ENCODE measurements around the gene WASHC2A.
"Not testable (repeated sequence)": the region's sequence is repeated elsewhere in the genome, so short reads cannot be mapped to it uniquely, and the experiment has no call there.

The WASHC2A gene, protein sequence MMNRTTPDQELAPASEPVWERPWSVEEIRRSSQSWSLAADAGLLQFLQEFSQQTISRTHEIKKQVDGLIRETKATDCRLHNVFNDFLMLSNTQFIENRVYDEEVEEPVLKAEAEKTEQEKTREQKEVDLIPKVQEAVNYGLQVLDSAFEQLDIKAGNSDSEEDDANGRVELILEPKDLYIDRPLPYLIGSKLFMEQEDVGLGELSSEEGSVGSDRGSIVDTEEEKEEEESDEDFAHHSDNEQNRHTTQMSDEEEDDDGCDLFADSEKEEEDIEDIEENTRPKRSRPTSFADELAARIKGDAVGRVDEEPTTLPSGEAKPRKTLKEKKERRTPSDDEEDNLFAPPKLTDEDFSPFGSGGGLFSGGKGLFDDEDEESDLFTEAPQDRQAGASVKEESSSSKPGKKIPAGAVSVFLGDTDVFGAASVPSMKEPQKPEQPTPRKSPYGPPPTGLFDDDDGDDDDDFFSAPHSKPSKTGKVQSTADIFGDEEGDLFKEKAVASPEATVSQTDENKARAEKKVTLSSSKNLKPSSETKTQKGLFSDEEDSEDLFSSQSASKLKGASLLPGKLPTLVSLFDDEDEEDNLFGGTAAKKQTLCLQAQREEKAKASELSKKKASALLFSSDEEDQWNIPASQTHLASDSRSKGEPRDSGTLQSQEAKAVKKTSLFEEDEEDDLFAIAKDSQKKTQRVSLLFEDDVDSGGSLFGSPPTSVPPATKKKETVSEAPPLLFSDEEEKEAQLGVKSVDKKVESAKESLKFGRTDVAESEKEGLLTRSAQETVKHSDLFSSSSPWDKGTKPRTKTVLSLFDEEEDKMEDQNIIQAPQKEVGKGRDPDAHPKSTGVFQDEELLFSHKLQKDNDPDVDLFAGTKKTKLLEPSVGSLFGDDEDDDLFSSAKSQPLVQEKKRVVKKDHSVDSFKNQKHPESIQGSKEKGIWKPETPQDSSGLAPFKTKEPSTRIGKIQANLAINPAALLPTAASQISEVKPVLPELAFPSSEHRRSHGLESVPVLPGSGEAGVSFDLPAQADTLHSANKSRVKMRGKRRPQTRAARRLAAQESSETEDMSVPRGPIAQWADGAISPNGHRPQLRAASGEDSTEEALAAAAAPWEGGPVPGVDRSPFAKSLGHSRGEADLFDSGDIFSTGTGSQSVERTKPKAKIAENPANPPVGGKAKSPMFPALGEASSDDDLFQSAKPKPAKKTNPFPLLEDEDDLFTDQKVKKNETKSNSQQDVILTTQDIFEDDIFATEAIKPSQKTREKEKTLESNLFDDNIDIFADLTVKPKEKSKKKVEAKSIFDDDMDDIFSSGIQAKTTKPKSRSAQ (N-terminal part only)

GRCh38 chr10:50067546-50068351, at the start of gene WASHC2A:
Gene WASHC2A (plus strand): TSS chr10:50067954. CDS start chr10:50068006, 52 bp downstream.
- peak; percentile 59 for DNase-seq

DNA sequence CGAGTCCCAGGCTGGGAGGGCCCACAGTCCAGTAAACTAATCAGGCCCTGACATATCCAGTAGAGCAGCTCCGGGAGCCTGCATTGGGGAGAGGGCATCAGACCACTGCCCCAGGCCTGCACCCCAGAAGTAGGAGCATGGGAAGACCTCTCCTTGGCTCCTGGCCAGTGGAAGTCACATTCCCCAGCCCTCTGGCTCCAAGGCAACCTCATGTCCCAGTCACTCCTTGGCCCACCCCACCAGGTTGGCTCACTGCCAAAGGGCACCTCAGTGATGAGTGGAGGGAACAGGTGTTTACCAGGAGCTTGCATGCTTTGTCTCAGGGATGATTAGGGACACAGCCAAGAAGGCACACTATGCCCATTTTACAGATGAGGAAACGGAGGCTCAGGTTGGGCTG, 48.5 kb upstream of the WASHC2A start:
- not testable (repeated sequence) for DNase-seq

GRCh38 chr10:50020451-50021024, 47.2 kb upstream of the WASHC2A start:
- DNase-seq, result not testable (repeated sequence)

- DNase-seq, result no peak
Observed at GRCh38 chr10:50021646-50022045, 46.1 kb upstream of the WASHC2A start.

GRCh38 chr10:50024716-50025383, 42.9 kb upstream of the WASHC2A start:
- DNase-seq, result not testable (repeated sequence)

DNA sequence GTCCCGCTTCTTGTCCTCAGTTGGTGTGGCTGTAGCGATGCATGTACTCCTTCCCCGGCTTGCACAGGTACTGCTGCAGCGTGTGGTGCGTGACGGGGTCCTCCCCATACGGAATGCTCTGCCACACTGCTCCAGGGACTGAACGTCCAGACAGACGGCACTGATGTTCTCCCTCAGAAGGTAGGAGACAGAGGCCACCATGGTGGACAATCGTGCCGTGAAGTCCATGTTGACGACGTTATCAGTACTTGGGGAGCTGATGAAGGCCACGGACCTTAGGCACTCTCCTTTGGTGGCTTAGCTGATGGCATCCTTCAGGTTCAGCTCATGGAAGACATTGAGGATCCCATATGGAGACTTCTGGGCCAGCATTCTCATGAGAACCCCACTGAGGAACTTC, 42.1 kb upstream of the WASHC2A start:
- no peak for DNase-seq

DNA sequence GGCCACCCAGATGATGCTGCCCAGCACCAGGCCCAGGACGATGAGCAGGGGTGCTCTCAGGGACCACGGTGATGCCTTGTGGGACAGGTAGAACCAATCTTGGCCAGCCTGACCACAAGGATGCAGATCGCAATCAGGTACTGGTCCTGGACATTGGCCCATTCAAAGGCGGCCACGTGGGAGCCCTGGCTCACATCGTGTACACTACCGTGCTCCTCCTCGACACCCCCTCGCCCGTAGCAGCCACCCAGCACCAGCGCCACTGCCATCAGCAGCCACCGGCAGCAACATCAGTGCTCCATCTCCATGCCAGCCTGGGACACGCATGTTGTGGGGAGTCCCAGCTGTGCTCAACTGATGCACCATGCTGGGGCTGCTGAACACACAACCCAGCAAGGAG, 40.6 kb upstream of the WASHC2A start:
- no peak for DNase-seq

GRCh38 chr10:50033481-50033880, 34.3 kb upstream of the WASHC2A start:
- DNase-seq, result no peak

GRCh38 chr10:50035337-50035736, 32.4 kb upstream of the WASHC2A start:
- DNase-seq, result not testable (repeated sequence)

GRCh38 chr10:50044941-50045664, 22.7 kb upstream of the WASHC2A start:
- no peak for DNase-seq

DNA sequence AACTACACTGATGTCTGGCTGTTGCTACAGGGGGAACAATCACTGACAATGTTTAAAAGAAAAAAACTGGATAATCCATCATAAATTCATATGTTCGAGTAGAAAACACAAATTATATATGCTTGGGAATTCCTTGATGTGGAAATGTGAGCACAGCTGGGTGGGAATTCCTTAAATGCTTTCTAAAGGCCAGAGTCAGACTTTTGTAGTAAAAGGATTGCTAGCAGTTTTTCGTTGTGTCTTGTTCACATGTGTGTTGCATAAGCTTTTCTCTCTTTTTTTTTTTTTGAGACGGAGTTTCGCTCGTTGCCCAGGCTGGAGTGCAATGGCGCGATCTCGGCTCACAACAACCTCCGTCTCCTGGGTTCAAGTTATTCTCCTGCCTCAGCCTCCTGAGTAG, 21.3 kb upstream of the WASHC2A start:
- not testable (repeated sequence) for DNase-seq

DNA sequence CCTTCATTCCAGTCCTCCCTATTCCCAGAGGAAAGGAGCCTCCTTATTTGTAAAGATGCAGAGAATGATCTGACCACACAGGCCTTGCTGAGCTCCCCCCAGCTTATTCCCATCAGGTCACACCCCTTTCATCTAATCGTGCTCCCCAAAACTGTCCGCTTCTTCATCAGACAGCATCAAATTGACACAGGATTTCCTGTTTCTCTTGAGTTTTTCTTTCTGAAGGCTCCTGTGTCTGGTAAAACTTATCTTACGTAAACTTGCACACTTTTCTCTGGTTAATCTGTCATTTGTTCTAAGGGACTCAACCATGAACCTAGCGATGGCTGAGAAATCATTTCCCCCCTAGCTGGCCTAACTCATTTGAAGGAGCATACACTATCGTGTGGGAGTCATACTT, 20.2 kb upstream of the WASHC2A start:
- DNase-seq, result not testable (repeated sequence)

DNA sequence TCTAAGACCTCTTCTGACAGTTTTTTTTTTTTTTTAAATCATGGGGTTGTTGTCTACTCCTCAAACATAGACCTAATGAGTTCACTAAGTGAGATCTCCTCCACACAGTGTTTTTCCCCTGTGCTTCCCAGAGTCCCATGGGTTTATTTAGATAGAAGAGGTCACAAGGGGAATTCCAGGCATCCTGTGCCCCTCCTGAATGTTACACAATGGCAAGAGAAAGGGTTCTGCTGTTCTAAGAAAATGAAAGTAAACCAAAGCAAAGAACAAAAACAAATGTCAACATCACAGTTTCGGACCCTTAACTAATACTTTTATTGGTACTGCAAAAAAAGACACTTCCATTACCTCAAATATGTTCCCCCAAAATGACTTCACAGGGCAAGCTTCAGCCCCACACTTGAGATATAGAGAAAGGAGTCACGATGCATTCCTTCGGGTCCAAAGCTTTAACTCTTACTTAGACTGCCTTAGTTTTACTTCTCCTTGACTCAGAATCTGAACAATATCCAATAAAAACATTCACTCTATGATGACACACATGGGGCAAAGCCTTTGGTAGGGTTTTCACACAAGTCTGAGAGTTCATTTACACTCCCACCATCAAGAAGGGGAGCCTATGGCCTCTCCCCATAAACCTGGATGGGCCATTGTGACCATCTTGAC, 15.6 kb upstream of the WASHC2A start:
- not testable (repeated sequence) for DNase-seq

- not testable (repeated sequence) for DNase-seq
Observed at GRCh38 chr10:50052778-50053376, 14.9 kb upstream of the WASHC2A start.

DNA sequence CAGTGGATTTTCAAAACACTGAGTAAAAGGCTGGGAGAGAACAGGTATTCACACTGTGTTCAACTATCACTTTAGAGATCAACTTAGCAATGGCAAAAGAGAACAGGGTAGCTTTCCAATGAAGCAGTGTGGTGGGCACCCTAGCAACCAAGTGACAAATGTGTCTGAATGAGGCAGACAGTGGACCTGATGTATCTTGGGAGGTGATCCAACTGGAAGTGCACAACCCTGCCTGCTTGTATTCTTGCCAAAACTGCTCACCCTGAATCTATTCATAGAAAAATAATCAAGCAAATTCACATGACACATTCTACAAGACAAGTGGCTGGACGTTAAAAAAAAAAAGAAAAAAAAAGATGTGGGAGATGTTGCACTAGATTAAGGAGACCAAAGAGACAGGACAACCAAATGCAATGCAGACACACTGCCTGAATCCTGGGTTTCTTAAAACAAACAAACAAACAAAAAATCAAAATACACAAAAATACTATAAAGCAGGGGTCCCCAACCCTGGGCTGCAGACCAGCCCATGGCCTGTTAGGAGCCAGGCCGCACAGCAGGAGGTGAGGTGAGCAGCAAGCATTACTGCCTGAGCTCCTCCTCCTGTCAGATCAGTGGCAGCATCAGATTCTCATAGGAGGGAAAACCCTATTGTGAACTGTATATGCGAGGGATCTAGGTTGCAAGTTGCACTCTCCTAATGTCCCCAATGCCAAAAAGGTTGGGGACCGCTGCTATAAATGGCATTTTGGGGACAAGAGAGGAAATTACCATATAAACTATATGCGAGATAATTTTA, 12.1 kb upstream of the WASHC2A start:
- DNase-seq, result not testable (repeated sequence)

GRCh38 chr10:50056654-50057053, 11.1 kb upstream of the WASHC2A start:
- not testable (repeated sequence) for DNase-seq

DNA sequence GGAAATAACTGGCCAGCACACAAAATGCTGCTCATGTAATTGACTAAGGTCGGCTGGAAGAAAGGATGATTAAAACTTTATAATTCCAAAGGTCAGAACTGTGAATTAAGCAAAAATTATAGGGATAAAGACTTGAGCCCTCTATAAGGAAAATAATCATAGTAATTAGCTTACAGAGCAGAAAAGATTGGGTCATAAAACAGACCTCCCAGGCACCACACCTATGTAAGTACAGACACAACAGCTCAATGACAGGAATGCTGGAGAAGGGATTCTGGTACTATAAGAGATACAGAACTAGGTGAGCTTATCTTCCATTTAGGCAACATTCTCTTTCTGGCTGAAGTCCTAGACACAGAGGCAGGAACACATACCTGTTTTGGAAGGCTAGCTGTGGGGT, 9.0 kb upstream of the WASHC2A start:
- not testable (repeated sequence) for DNase-seq

- not testable (repeated sequence) for DNase-seq
Observed at GRCh38 chr10:50059946-50060345, 7.8 kb upstream of the WASHC2A start.
